Colonic mucosa (tissue), 4 donors: ENCODE results near the gene CDHR2. TPM values are rescaled to one million over a fixed set of nuclear protein-coding genes. Genes with fewer than 3 reads are reported as not detected.

ENCODE experiments used
- DNase-seq: peaks from one replicate; pipeline ENCODE4 v3.0.0-alpha.2; 2020
- H3K27ac ChIP-seq: fragments of 200-600 bp; one replicate; pipeline ENCODE4 v1.8.0; 2021
- H3K27me3 ChIP-seq: fragments of 200-600 bp; one replicate; pipeline ENCODE4 v1.8.0; 2021
- H3K36me3 ChIP-seq: fragments of 200-600 bp; one replicate; pipeline ENCODE4 v1.8.0; 2021
- H3K4me1 ChIP-seq: fragments of 200-600 bp; one replicate; pipeline ENCODE4 v1.8.0; 2021; ENCODE audit warnings: mild to moderate bottlenecking
- H3K4me3 ChIP-seq: fragments of 200-600 bp; one replicate; pipeline ENCODE4 v1.8.0; 2021
- H3K9ac ChIP-seq, 2 donors: one replicate each; pipeline ENCODE4 v1.7.0; 2013; ENCODE audit warnings: control low read depth in 2 of 2, low read depth in 2 of 2, low read length in 2 of 2
- H3K9me3 ChIP-seq: fragments of 200-600 bp; one replicate; pipeline ENCODE4 v1.8.0; 2021
- intact Hi-C: fragments of 100-400 bp; cut with DNase I; formaldehyde crosslinking; loops from one replicate; pipeline ENCODE4 v1.14.1; 2022
- total RNA-seq, 2 donors: library from RNA; stranded (reverse); fragmentation: NEBNext Ultra II Directional in 1 of 2; extraction: Animal tissue kit (Norgen Biotek cat#: 25700) in 1 of 2; gene quantifications; one replicate each; pipeline ENCODE4 v1.2.1, GENCODE V29; 2021
- TF ChIP-seq, protein P1 (sequence below): fragments of 200-600 bp; IDR thresholded peaks from one replicate; pipeline ENCODE4 v1.8.0; 2022; ENCODE audit warnings: antibody characterized with exemption, mild to moderate bottlenecking
- donor health status: healthy.
- donor health status: DM: no; HTN: no; CAD: no.
- donor health status: DM: no; HTN: no; CAD: no.

The CDHR2 gene
- total RNA-seq, 2 donors from 2014 or later, result 42.8 to 60.2 TPM

DNA sequence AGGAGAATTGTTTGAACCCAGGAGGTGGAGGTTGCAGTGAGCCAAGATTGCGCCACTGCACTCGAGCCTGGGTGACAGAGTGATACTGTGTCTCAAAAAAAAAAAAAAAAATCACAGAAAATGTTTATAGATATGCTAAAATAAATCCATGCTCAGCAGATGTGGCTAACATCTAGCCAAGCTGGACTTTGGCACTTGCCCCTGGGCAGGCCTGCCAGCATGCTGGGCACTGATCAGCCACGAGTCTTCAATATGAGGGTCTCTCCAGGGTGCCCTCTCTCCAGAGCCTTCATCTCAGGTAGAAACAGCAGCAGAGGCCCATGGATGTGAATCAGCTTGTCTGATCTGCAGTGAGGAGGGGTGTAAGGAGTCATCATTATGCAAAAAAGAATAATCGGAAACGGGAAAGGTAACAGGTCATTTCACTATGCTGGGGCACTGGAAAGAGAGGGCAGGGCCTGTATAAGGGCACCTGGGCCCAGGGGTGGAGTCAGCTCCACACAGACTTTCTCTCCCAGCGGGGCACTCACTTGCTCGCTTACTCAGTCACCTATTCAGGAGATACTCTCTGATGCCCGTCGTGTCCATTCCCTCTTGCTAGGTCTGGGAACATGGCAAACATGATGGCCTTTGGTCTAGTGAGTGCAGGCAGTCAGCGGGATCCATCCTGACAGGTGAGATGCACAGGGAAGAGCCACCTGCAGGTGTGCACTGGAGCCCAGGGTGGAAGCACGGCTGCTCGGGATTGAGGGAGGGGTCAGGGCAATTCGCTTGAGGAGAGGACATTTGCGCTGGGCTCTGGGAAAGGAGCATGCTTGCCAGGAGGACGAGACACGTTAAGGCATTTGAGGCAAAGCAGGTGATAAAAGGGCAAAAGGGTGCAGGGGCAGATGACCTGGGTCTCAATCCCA lies 29.1 kb upstream of the CDHR2 start:
- no peak overlapping the region for H3K4me3 ChIP-seq
- H3K27ac ChIP-seq, result no peak overlapping the region
- no peaks in the 10 kb centered on the region for H3K4me1 ChIP-seq
- DNase-seq, result no peak
- H3K9me3 ChIP-seq, result no peaks in the 10 kb centered on the region
- TF ChIP-seq, protein P1, sequence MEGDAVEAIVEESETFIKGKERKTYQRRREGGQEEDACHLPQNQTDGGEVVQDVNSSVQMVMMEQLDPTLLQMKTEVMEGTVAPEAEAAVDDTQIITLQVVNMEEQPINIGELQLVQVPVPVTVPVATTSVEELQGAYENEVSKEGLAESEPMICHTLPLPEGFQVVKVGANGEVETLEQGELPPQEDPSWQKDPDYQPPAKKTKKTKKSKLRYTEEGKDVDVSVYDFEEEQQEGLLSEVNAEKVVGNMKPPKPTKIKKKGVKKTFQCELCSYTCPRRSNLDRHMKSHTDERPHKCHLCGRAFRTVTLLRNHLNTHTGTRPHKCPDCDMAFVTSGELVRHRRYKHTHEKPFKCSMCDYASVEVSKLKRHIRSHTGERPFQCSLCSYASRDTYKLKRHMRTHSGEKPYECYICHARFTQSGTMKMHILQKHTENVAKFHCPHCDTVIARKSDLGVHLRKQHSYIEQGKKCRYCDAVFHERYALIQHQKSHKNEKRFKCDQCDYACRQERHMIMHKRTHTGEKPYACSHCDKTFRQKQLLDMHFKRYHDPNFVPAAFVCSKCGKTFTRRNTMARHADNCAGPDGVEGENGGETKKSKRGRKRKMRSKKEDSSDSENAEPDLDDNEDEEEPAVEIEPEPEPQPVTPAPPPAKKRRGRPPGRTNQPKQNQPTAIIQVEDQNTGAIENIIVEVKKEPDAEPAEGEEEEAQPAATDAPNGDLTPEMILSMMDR, result no peak
- H3K36me3 ChIP-seq, result no peaks in the 10 kb centered on the region
- intact Hi-C loops, result no loop called here
- H3K27me3 ChIP-seq, result no peaks in the 10 kb centered on the region
- H3K9ac ChIP-seq, result no peak overlapping the region

DNA sequence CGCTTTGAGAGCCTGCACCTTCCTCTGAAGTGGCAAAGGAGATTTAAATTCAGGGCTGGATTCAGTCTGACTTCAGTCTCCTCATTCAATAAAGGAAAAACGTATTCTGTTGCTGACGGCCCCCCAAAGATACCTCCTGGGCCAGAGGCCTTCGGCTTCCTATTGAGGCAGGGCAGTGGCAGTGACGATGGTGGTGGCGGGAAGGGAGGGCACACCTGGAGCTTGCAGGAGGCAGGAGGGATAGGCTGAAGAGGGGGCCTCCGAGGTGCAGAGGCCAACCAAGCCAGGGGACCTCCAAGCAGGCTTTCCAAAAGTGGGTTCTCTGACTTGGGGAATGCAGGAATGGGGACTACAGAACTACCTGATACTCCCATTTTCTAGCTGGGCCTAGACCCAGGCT lies 27.9 kb upstream of the CDHR2 start:
- no peak overlapping the region for H3K27ac ChIP-seq
- no peaks in the 10 kb centered on the region for H3K27me3 ChIP-seq
- no peak overlapping the region for H3K9ac ChIP-seq
- no peaks in the 10 kb centered on the region for H3K4me1 ChIP-seq
- intact Hi-C loops, result no loop called here
- no peaks in the 10 kb centered on the region for H3K9me3 ChIP-seq
- no peak for DNase-seq
- H3K4me3 ChIP-seq, result no peak overlapping the region
- H3K36me3 ChIP-seq, result no peaks in the 10 kb centered on the region
- TF ChIP-seq, protein P1, result no peak

DNA sequence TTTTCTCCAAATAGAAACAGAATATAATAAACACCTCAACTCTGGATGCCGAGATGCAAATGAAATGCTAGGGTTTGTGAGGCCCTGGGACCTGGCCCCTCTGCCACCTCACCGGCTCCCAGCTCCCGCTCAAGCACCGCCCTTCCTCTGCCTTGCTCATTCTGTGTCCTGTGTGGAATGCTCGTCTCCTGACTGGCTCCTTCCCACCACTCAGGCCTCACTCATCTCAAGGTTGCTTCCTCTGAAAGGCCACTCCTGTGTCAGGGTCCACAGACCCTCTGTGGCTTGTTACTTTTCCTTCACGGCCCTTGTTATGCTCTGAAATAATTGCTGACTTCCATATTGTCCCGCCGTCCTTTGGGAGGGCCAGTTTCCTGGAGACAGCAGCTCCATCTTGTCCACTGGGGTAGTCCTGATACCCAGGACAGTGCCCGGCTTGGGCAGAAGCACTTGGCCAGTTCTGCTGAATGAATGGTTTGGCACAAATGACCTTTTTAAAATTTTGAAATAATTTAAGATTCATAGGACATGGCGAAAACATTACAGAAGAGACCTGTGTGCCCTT lies 27.4 kb upstream of the CDHR2 start:
- Histone ChIP-seq H3K36me3 (no peaks in the 10 kb centered on the region), H3K4me1 (no peaks in the 10 kb centered on the region), H3K27ac (no peak overlapping the region), H3K27me3 (no peaks in the 10 kb centered on the region), H3K9ac (no peak overlapping the region), H3K9me3 (no peaks in the 10 kb centered on the region), H3K4me3 (no peak overlapping the region)
- DNase-seq, result no peak
- intact Hi-C loops, result no loop called here
- TF ChIP-seq, protein P1, result no peak

DNA sequence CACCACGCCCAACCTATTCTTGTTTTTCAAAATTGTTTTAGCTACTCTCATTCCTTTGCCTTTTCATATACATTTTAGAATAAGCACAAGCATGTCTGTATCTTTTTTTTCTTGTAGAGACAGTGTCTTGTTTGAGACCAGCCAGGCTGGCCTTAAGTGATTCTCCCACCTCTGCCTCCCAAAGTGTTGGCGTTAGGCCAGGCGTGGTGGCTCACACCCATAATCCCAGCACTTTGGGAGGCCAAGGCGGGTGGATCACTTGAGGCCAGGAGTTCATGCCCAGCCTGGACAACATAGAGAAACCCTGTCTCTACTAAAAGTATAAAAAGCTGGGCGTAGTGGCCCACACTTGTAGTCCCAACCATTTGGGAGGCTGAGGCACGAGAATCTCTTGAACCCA lies 25.0 kb upstream of the CDHR2 start:
- Histone ChIP-seq H3K9ac (no peak overlapping the region), H3K36me3 (peaks cover 5% of the 10 kb centered on the region), H3K9me3 (no peaks in the 10 kb centered on the region), H3K27ac (no peak overlapping the region), H3K4me1 (no peaks in the 10 kb centered on the region), H3K4me3 (no peak overlapping the region), H3K27me3 (no peaks in the 10 kb centered on the region)
- no peak for DNase-seq
- TF ChIP-seq, protein P1, result no peak
- intact Hi-C loops, result no loop called here

DNA sequence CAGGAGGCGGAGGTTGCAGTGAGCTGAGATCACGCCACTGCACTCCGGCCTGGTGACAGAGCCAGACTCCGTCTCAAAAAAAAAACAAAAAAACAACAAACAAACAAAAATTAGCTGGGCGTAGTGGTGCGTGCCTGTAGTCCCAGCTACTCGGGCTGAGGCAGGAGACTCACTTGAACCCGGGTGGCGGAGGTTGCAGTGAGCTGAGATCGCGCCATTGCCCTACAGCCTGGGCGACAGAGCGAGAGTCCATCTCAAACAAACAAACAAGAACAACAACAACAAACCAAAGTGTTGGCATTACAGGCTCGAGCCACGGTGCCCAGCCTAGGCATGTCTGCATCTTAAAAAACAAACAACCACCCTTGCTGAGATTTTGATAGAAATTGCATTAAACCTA lies 24.2 kb upstream of the CDHR2 start:
- TF ChIP-seq, protein P1, result no peak
- peaks cover 12% of the 10 kb centered on the region for H3K36me3 ChIP-seq
- H3K27ac ChIP-seq, result no peak overlapping the region
- no peaks in the 10 kb centered on the region for H3K9me3 ChIP-seq
- H3K4me1 ChIP-seq, result no peaks in the 10 kb centered on the region
- no peak overlapping the region for H3K9ac ChIP-seq
- intact Hi-C loops, result no loop called here
- no peak overlapping the region for H3K4me3 ChIP-seq
- no peak for DNase-seq
- H3K27me3 ChIP-seq, result no peaks in the 10 kb centered on the region
